ENCODE results near the gene CLDN9.

DNA sequence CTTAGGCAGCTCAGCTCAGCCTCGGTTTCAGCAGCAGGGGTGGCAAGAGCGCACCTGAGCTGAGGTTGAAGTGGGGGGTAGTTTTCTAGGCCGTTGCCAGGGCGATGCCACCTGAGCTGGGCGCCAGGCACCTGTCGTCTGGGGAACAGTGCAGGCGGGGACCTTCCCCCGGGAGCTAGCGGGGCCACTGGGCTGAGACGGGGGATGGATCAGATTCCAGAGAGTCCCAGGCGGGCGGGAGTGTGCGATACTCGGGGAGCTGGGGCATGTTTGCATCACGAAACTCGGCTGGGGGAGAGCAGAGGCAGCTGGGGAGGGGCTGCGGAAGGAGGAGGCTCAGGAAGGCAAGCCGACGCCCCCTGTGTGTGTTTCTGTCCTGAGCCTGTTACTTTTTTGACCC, 477 bp upstream of the CLDN9 start:
- TF ChIP-seq, protein P1, sequence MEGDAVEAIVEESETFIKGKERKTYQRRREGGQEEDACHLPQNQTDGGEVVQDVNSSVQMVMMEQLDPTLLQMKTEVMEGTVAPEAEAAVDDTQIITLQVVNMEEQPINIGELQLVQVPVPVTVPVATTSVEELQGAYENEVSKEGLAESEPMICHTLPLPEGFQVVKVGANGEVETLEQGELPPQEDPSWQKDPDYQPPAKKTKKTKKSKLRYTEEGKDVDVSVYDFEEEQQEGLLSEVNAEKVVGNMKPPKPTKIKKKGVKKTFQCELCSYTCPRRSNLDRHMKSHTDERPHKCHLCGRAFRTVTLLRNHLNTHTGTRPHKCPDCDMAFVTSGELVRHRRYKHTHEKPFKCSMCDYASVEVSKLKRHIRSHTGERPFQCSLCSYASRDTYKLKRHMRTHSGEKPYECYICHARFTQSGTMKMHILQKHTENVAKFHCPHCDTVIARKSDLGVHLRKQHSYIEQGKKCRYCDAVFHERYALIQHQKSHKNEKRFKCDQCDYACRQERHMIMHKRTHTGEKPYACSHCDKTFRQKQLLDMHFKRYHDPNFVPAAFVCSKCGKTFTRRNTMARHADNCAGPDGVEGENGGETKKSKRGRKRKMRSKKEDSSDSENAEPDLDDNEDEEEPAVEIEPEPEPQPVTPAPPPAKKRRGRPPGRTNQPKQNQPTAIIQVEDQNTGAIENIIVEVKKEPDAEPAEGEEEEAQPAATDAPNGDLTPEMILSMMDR (IDR thresholded peaks at IDR 0.05): no peak
- no peak for TF ChIP-seq POLR2A (IDR thresholded peaks at IDR 0.05)

Data from gastroesophageal sphincter (tissue), 3 donors.